HepG2 (cell line): ENCODE data around the gene PPP1R15A. TPM values are rescaled to one million over a fixed set of nuclear protein-coding genes. Genes with fewer than 3 reads are reported as not detected.

Experiments used
- ATAC-seq: fragments of 200-7000 bp; cut with Tn5 transposase; 3 replicates; pipeline ENCODE4 v1.9.1; 2020; ENCODE audit warnings: mild to moderate bottlenecking, moderate library complexity
- BruUV-seq: library from RNA; stranded (reverse); fragments of 400-500 nt; replicated peaks from 2 replicates; lab custom pipeline; 2021; lab: Mats Ljungman, UMichigan
- CTCF ChIA-PET: fragments of 300-600 bp; formaldehyde crosslinking; extraction: SDS; loops from one replicate; lab custom pipeline; 2021; ENCODE audit warnings: low total read pairs, inconsistent platforms, low intra/inter-chr PET ratio; lab: Yijun Ruan, JAX
- POLR2A ChIA-PET: fragments of 350-600 bp; sonication (Branson Sonifier 250); formaldehyde crosslinking; loops from one replicate; lab custom pipeline; 2020; ENCODE audit warnings: antibody characterized with exemption, inconsistent platforms; lab: Yijun Ruan, JAX
- DNase-seq: peaks from one replicate; pipeline ENCODE4 v3.0.0-alpha.2; 2015; ENCODE audit warnings: low spot score
- FAIRE-seq: peaks from 3 replicates; lab custom pipeline; 2011; peaks lifted over from hg19 to GRCh38; lab: Jason Lieb, UNC
- H2AFZ ChIP-seq: one replicate; pipeline ENCODE4 v1.6.1; 2011; ENCODE audit warnings: low read length, inconsistent platforms
- H3K27ac ChIP-seq: fragments of 300-600 bp; 3 replicates; pipeline ENCODE4 v1.8.0; 2011; ENCODE audit warnings: mixed run types, mild to moderate bottlenecking, mixed read lengths, low read length, inconsistent platforms; ENCODE audit not compliant: insufficient read depth; ENCODE audit errors: extremely low read length
- H3K27me3 ChIP-seq, 2 experiments: fragments of 200-600 bp in 1 of 2; 2 replicates in 1 of 2; 3 replicates in 1 of 2; pipeline versions ENCODE4 v1.6.0 to v1.8.0; 2011; ENCODE audit warnings: low read length in 2 of 2, mild to moderate bottlenecking in 2 of 2, moderate library complexity in 2 of 2, inconsistent platforms in 1 of 2; ENCODE audit not compliant: insufficient read depth in 2 of 2, control insufficient read depth in 1 of 2
- H3K36me3 ChIP-seq, 2 experiments: fragments of 200-600 bp in 1 of 2; replicated peaks in 1 of 2; 2 replicates in 1 of 2; 3 replicates in 1 of 2; pipeline versions ENCODE4 v1.5.1 to v1.8.0; 2011; ENCODE audit warnings: low read length in 2 of 2, inconsistent platforms in 1 of 2; ENCODE audit not compliant: insufficient read depth in 2 of 2, control insufficient read depth in 1 of 2
- H3K4me1 ChIP-seq: 2 replicates; pipeline ENCODE4 v1.5.1; 2012; ENCODE audit warnings: low read length, inconsistent platforms; ENCODE audit not compliant: insufficient read depth
- H3K4me2 ChIP-seq: 2 replicates; pipeline ENCODE4 v1.6.0; 2011; ENCODE audit warnings: low read depth, low read length, inconsistent platforms
- H3K4me3 ChIP-seq, 3 experiments: fragments of 200-600 bp in 1 of 3; sonication (generic), shearing (Covaris generic) in 1 of 3; replicated peaks in 1 of 3; 2 replicates each; pipeline ENCODE4 v1.5.1; 2011 to 2016; ENCODE audit warnings: low read length in 3 of 3, inconsistent platforms in 2 of 3, low read depth in 2 of 3, mild to moderate bottlenecking in 2 of 3, control low read depth in 1 of 3, mixed read lengths in 1 of 3; ENCODE audit not compliant: insufficient read depth in 1 of 3
- H3K79me2 ChIP-seq: one replicate; pipeline ENCODE4 v1.6.1; 2011; ENCODE audit warnings: low read length, inconsistent platforms; ENCODE audit not compliant: insufficient read depth
- H3K9ac ChIP-seq: 2 replicates; pipeline ENCODE4 v1.6.0; 2011; ENCODE audit warnings: mild to moderate bottlenecking, low read depth, low read length, inconsistent platforms; ENCODE audit not compliant: insufficient read depth
- H3K9me3 ChIP-seq: 2 replicates; pipeline ENCODE4 v1.5.1; 2012; ENCODE audit warnings: mild to moderate bottlenecking, low read length
- H4K20me1 ChIP-seq: 2 replicates; pipeline ENCODE4 v1.6.0; 2011; ENCODE audit warnings: inconsistent platforms, mild to moderate bottlenecking, low read length, moderate library complexity; ENCODE audit not compliant: insufficient read depth
- ARNT ChIP-seq: fragments of 450-650 bp; IDR thresholded peaks from 2 replicates; pipeline ENCODE4 v1.6.1; 2017
- KAT7 ChIP-seq: IDR thresholded peaks from 2 replicates; pipeline ENCODE4 v1.6.1; 2018; ENCODE audit warnings: borderline replicate concordance, missing compliant biosample characterization
- MEF2D ChIP-seq: sonication (generic); formaldehyde crosslinking; IDR thresholded peaks from 2 replicates; pipeline ENCODE4 v1.5.1; 2020; ENCODE audit warnings: mild to moderate bottlenecking, missing genetic modification reagents
- MZF1 ChIP-seq: sonication (generic); formaldehyde crosslinking; IDR thresholded peaks from 2 replicates; pipeline ENCODE4 v1.8.1; 2023; ENCODE audit warnings: mild to moderate bottlenecking, missing genetic modification reagents, borderline replicate concordance
- NAIF1 ChIP-seq: sonication (generic); formaldehyde crosslinking; IDR thresholded peaks from 2 replicates; pipeline ENCODE4 v1.5.0; 2020; ENCODE audit warnings: mild to moderate bottlenecking, missing genetic modification reagents, borderline replicate concordance
- NCOA1 ChIP-seq: sonication (generic); formaldehyde crosslinking; IDR thresholded peaks from 2 replicates; pipeline ENCODE4 v1.9.0; 2021; ENCODE audit warnings: missing genetic modification reagents
- PHF8 ChIP-seq: sonication (generic); formaldehyde crosslinking; IDR thresholded peaks from 2 replicates; pipeline ENCODE4 v1.5.0; 2020; ENCODE audit warnings: missing genetic modification reagents
- PLRG1 ChIP-seq: fragments of 450-650 bp; conservative IDR thresholded peaks from 2 replicates; pipeline ENCODE4 v1.6.1; 2016
- SCMH1 ChIP-seq: sonication (generic); formaldehyde crosslinking; IDR thresholded peaks from 2 replicates; pipeline ENCODE4 v1.9.0; 2021; ENCODE audit warnings: missing genetic modification reagents, mild to moderate bottlenecking, borderline replicate concordance
- SIX4 ChIP-seq: sonication (generic); formaldehyde crosslinking; IDR thresholded peaks from 2 replicates; pipeline ENCODE4 v1.4.0; 2020; ENCODE audit warnings: missing genetic modification reagents
- SKI ChIP-seq: fragments of 450-650 bp; IDR thresholded peaks from one replicate; pipeline ENCODE4 v1.6.1; 2018; ENCODE audit warnings: mild to moderate bottlenecking; ENCODE audit not compliant: partially characterized antibody
- TEF ChIP-seq: sonication (generic); formaldehyde crosslinking; IDR thresholded peaks from 2 replicates; pipeline ENCODE4 v1.5.0; 2020; ENCODE audit warnings: missing genetic modification reagents
- TFE3 ChIP-seq: IDR thresholded peaks from 2 replicates; pipeline ENCODE4 v1.6.1; 2016
- UBTF ChIP-seq: sonication (generic); formaldehyde crosslinking; IDR thresholded peaks from 2 replicates; pipeline ENCODE4 v1.4.0; 2020; ENCODE audit warnings: mild to moderate bottlenecking, missing genetic modification reagents
- ZNF430 ChIP-seq: sonication (generic); formaldehyde crosslinking; IDR thresholded peaks from 2 replicates; pipeline ENCODE4 v1.9.0; 2021; ENCODE audit warnings: mild to moderate bottlenecking, missing genetic modification reagents
- ZNF44 ChIP-seq: sonication (generic); formaldehyde crosslinking; IDR thresholded peaks from 2 replicates; pipeline ENCODE4 v1.5.1; 2020; ENCODE audit warnings: mild to moderate bottlenecking, missing genetic modification reagents
- ZNF580 ChIP-seq: IDR thresholded peaks from 2 replicates; pipeline ENCODE4 v1.6.1; 2016; ENCODE audit warnings: low read depth, borderline replicate concordance
- ZNF616 ChIP-seq: sonication (generic); formaldehyde crosslinking; IDR thresholded peaks from 2 replicates; pipeline ENCODE4 v1.5.0; 2020; ENCODE audit warnings: low read depth, mild to moderate bottlenecking, missing genetic modification reagents
- ZNF619 ChIP-seq: sonication (generic); formaldehyde crosslinking; IDR thresholded peaks from 2 replicates; pipeline ENCODE4 v1.4.0; 2020; ENCODE audit warnings: mild to moderate bottlenecking, missing genetic modification reagents
- ZNF850 ChIP-seq: sonication (generic); formaldehyde crosslinking; conservative IDR thresholded peaks from 2 replicates; pipeline ENCODE4 v1.9.0; 2021; ENCODE audit warnings: mild to moderate bottlenecking, missing genetic modification reagents
- WGBS: methylation state at CpG from one replicate; pipeline ENCODE4 v1.1.6; 2017; ENCODE audit warnings: low lambda C conversion rate; 5-methylcytosine and 5-hydroxymethylcytosine counted together
- in situ Hi-C: cut with HindIII; loops from 2 replicates; pipeline ENCODE4 v1.10.0; 2017; ENCODE audit warnings: low pct_unique_long_range_greater_than_20kb; ENCODE audit not compliant: extremely low pct_ligation_motif_present
- intact Hi-C: fragments of 100-400 bp; cut with micrococcal nuclease; formaldehyde crosslinking; loops from one replicate; pipeline ENCODE4 v1.10.0; 2022; ENCODE audit not compliant: unreplicated experiment
- polyA plus RNA-seq, 8 experiments: library from polyadenylated mRNA; depleted of rRNA in 3 of 8; stranded (reverse) in 7 of 8; unstranded in 1 of 8; fragments of >200 nt; fragmentation: Illumina TruSeq in 4 of 8; extraction: Trizol in 4 of 8; gene quantifications; 2 replicates each; pipeline versions ENCODE4 v1.2.1 to v1.2.3, GENCODE V29; 2011 to 2016; ENCODE audit warnings: low read depth in 4 of 8, missing spikeins in 1 of 8, mixed read lengths in 1 of 8; ENCODE audit not compliant: insufficient read depth in 1 of 8
- total RNA-seq, 5 experiments: library from RNA; depleted of rRNA; stranded (reverse); fragments of >200 nt; fragmentation: Illumina TruSeq; extraction: Trizol; gene quantifications; 2 replicates each; pipeline ENCODE4 v1.2.3, GENCODE V29; 2016; ENCODE audit warnings: low read depth in 1 of 5

The PPP1R15A gene
- total and polyA plus RNA-seq, 2 of the 13 experiments (the other 11 are each of a cell fraction or from before 2014, with no cell fraction given): 15.6 to 18.5 TPM

DNA sequence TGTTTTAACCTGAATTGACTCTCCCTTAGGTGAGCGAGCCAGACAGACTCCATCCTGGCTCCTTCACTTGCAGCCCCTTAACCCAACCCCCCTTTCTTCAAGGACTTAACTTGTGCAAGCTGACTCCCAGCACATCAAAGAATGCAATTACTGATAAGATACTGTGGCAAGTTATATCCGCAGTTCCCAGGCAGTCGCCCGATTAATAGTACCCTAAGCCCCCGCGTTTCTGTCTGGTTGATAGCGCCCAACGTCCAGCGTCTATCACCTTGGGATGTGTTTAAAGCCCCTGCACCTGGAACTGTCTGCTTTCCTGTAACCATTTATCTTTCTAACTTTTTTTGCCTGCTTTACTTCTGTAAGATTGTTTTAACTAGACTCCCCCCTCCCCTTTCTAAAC, 42.1 kb upstream of the PPP1R15A start (continued):
- TF ChIP-seq MEF2D (CRISPR knock-in tag): no peak
- no peak for TF ChIP-seq PHF8 (CRISPR knock-in tag)
- TF ChIP-seq KAT7 (CRISPR knock-in tag): no peak
- no peak for TF ChIP-seq ZNF44 (CRISPR knock-in tag)
- TF ChIP-seq NAIF1 (CRISPR knock-in tag): no peak
- TF ChIP-seq ZNF850 (CRISPR knock-in tag): no peak
- no peak for TF ChIP-seq ARNT
- TF ChIP-seq TEF (CRISPR knock-in tag): no peak
- no peak for TF ChIP-seq NCOA1 (CRISPR knock-in tag)
- no peak for TF ChIP-seq TFE3 (CRISPR knock-in tag)

DNA sequence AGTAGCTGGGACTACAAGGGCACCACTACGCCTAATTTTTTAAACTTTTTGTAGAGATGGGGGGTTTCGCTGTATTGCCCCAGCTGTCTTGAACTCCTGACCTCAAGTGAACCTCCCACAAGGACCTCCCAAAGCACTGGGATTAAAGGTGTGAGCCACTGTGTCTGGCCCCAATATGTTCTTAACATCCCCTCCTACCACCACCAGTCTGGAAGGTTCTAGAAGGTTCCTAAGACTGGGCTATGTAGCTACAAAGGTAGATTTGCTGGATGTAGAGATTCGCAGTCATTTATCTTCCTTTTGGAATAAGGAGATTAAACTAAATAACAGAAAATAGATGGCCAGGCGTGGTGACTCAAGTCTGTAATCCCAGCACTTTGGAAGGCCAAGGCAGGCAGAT, 41.3 kb upstream of the PPP1R15A start:
- FAIRE-seq (no peak), ATAC-seq (no peak), DNase-seq (no peak)
- intact Hi-C loops (no loop called here), in situ Hi-C loops (loop anchor here (10.0 kb wide), 1 partner anchor 156 kb away; the partner anchor contains the start of gene NTN5)
- no peaks in the 10 kb centered on the region for H3K9me3 ChIP-seq
- H2AFZ ChIP-seq: no peak overlapping the region
- no peak for TF ChIP-seq SKI
- TF ChIP-seq PLRG1: no peak
- no peak for TF ChIP-seq ZNF619 (CRISPR knock-in tag)
- no peak for TF ChIP-seq MZF1 (CRISPR knock-in tag)
- no peak for TF ChIP-seq SIX4 (CRISPR knock-in tag)
- TF ChIP-seq SCMH1: no peak
- TF ChIP-seq ZNF430 (CRISPR knock-in tag): no peak
- TF ChIP-seq UBTF: no peak
- TF ChIP-seq ZNF580: no peak
- no peak for TF ChIP-seq ZNF616 (CRISPR knock-in tag)
- CTCF ChIA-PET: no interaction called here
- no peak overlapping the region for H3K4me3 ChIP-seq
- no peaks in the 10 kb centered on the region for H3K27me3 ChIP-seq
- H3K4me2 ChIP-seq: no peak overlapping the region
- no peaks in the 10 kb centered on the region for H3K79me2 ChIP-seq
- no TSS peak for BruUV-seq
- POLR2A ChIA-PET: no interaction called here
- whole genome bisulfite sequencing: 92% methylated on average over 4 of the region's 4 CpGs
- peaks cover 0 to 2% of the 10 kb centered on the region in 2 experiments; a peak in 1 of 5 replicates for H3K36me3 ChIP-seq
- no peak overlapping the region for H3K27ac ChIP-seq
- H3K4me1 ChIP-seq: peaks cover 12% of the 10 kb centered on the region
- H4K20me1 ChIP-seq: no peaks in the 10 kb centered on the region
- no peak overlapping the region for H3K9ac ChIP-seq
